CD14-positive monocyte (primary cell): ENCODE data around the gene SDK1. TPM values are rescaled to one million over a fixed set of nuclear protein-coding genes. Genes with fewer than 3 reads are reported as not detected.
A peak's percentile ranks its signal among the peaks of the same experiment; 100 is the strongest.

Experiments
- DNase-seq, 3 donors: peaks; one replicate each; pipeline ENCODE4 v3.0.0-alpha.2; 2011 to 2022
- H2AFZ ChIP-seq: 2 replicates; pipeline ENCODE4 v1.6.0; 2012; ENCODE audit warnings: mild to moderate bottlenecking, low read depth, low read length, inconsistent platforms; ENCODE audit not compliant: insufficient read depth, poor library complexity, severe bottlenecking
- H3K27ac ChIP-seq, 2 donors: 1 replicate in 1 of 2; 2 replicates in 1 of 2; pipeline ENCODE4 v1.5.1; 2012 to 2013; ENCODE audit warnings: low read length in 2 of 2, control low read depth in 1 of 2, inconsistent platforms in 1 of 2, low read depth in 1 of 2, mild to moderate bottlenecking in 1 of 2
- H3K27me3 ChIP-seq, 2 donors: one replicate each; pipeline versions ENCODE4 v1.6.0 to v1.6.1; 2011 to 2013; ENCODE audit warnings: low read length in 2 of 2; ENCODE audit not compliant: control insufficient read depth in 2 of 2, insufficient read depth in 2 of 2
- H3K36me3 ChIP-seq, 2 donors: replicated peaks in 1 of 2; 1 replicate in 1 of 2; 2 replicates in 1 of 2; pipeline versions ENCODE4 v1.5.1 to v1.6.1; 2012 to 2013; ENCODE audit warnings: low read length in 2 of 2, control low read depth in 1 of 2, inconsistent platforms in 1 of 2, mild to moderate bottlenecking in 1 of 2; ENCODE audit not compliant: insufficient read depth in 2 of 2, control insufficient read depth in 1 of 2
- H3K4me1 ChIP-seq, 2 donors: 1 replicate in 1 of 2; 2 replicates in 1 of 2; pipeline versions ENCODE4 v1.5.1 to v1.6.1; 2012 to 2013; ENCODE audit warnings: low read length in 2 of 2, control low read depth in 1 of 2, inconsistent platforms in 1 of 2, mild to moderate bottlenecking in 1 of 2, moderate library complexity in 1 of 2; ENCODE audit not compliant: insufficient read depth in 2 of 2, control insufficient read depth in 1 of 2
- H3K4me2 ChIP-seq: replicated peaks from 2 replicates; pipeline ENCODE3; 2012; ENCODE audit warnings: low read length, moderate library complexity, mild to moderate bottlenecking; ENCODE audit not compliant: poor library complexity, severe bottlenecking; ENCODE audit errors: extremely low read depth
- H3K4me3 ChIP-seq, 3 experiments: fragments of 200-600 bp in 1 of 3; sonication (generic) in 1 of 3; replicated peaks in 1 of 3; 1 replicate in 2 of 3; 2 replicates in 1 of 3; pipeline ENCODE4 v1.5.1; 2011 to 2013; ENCODE audit warnings: low read length in 3 of 3, mild to moderate bottlenecking in 3 of 3, control low read depth in 2 of 3, low read depth in 2 of 3, inconsistent platforms in 1 of 3, moderate library complexity in 1 of 3
- H3K79me2 ChIP-seq: 2 replicates; pipeline ENCODE4 v1.6.0; 2012; ENCODE audit warnings: mild to moderate bottlenecking, control low read depth, inconsistent platforms, low read length, moderate library complexity; ENCODE audit not compliant: insufficient read depth
- H3K9ac ChIP-seq: 2 replicates; pipeline ENCODE4 v1.6.0; 2017; ENCODE audit warnings: low read length, mild to moderate bottlenecking; ENCODE audit not compliant: insufficient read depth, poor library complexity, severe bottlenecking
- H3K9me3 ChIP-seq, 2 donors: replicated peaks in 1 of 2; 1 replicate in 1 of 2; 2 replicates in 1 of 2; pipeline versions ENCODE4 v1.5.1 to v1.6.1; 2012 to 2013; ENCODE audit warnings: low read length in 2 of 2, control low read depth in 1 of 2; ENCODE audit not compliant: control insufficient read depth in 1 of 2, insufficient read depth in 1 of 2
- H4K20me1 ChIP-seq: 2 replicates; pipeline ENCODE4 v1.6.0; 2012; ENCODE audit warnings: mild to moderate bottlenecking, low read length, control low read depth, moderate library complexity; ENCODE audit not compliant: insufficient read depth
- H3K27ac Mint-ChIP-seq, 7 donors: one replicate each; pipeline ENCODE4 v1.8.0; 2020; ENCODE audit warnings: mild to moderate bottlenecking in 7 of 7, mixed read lengths in 7 of 7, moderate library complexity in 6 of 7, inconsistent platforms in 2 of 7
- H3K27me3 Mint-ChIP-seq, 3 donors: one replicate each; pipeline ENCODE4 v1.8.0; 2021 to 2022; ENCODE audit warnings: low read depth in 3 of 3, mild to moderate bottlenecking in 3 of 3, mixed read lengths in 3 of 3, moderate library complexity in 3 of 3, inconsistent platforms in 1 of 3
- H3K36me3 Mint-ChIP-seq, 2 donors: one replicate each; pipeline ENCODE4 v1.8.0; 2020; ENCODE audit warnings: mixed read lengths in 2 of 2, inconsistent platforms in 1 of 2, mild to moderate bottlenecking in 1 of 2
- H3K4me1 Mint-ChIP-seq: one replicate; pipeline ENCODE4 v1.8.0; 2020; ENCODE audit warnings: mild to moderate bottlenecking, mixed read lengths
- H3K4me3 Mint-ChIP-seq, 2 donors: one replicate each; pipeline ENCODE4 v1.8.0; 2020; ENCODE audit warnings: mild to moderate bottlenecking in 2 of 2, mixed read lengths in 2 of 2, moderate library complexity in 1 of 2
- H3K9me3 Mint-ChIP-seq, 7 donors: one replicate each; pipeline ENCODE4 v1.8.0; 2020 to 2022; ENCODE audit warnings: mixed read lengths in 7 of 7, mild to moderate bottlenecking in 6 of 7, moderate library complexity in 6 of 7, inconsistent platforms in 2 of 7
- WGBS: methylation state at CpG from one replicate; pipeline ENCODE4 v1.1.5; 2013; ENCODE audit warnings: missing lambda C conversion rate; ENCODE audit not compliant: insufficient coverage; 5-methylcytosine and 5-hydroxymethylcytosine counted together
- intact Hi-C, 2 donors: fragments of 100-400 bp; cut with micrococcal nuclease; formaldehyde crosslinking; loops; one replicate each; pipeline versions ENCODE4 v1.15.0 to v1.15.1; 2023
- polyA plus RNA-seq, 3 donors: library from polyadenylated mRNA; depleted of rRNA in 1 of 3; unstranded in 2 of 3; stranded (reverse) in 1 of 3; fragments of 300-500 nt in 2 of 3; fragments of >200 nt in 1 of 3; fragmentation: Illumina TruSeq in 2 of 3; gene quantifications; 1 replicate in 2 of 3; 2 replicates in 1 of 3; pipeline ENCODE4 v1.2.3, GENCODE V29; 2012 to 2021
- TF ChIP-seq, protein P1 (sequence below): fragments of 200-600 bp; IDR thresholded peaks from one replicate; pipeline ENCODE4 v1.8.0; 2022; ENCODE audit warnings: antibody characterized with exemption, mild to moderate bottlenecking

SDK1 gene
- polyA plus RNA-seq, 3 donors = 0.01 TPM; not detected in 2

DNA sequence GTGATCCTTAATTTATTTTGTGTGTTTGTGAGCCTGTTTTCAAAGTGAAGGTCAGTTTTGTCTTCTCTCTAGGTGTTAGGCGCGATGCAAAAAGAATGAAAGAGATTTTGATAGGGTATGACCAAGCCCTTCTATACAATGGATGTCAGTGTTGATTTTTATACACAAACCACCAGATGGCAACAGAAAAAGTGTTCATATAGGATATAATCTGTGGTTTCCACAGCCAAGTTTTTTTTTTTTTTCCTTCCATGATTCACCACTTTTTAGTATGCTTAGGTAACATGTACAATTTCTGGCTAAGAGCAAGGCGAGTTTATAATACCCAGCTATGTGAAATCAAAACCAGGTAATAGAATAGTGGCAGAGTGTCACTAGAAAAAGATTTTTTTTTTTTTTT lies 8.1 kb downstream of the SDK1 start:
- no peak for DNase-seq
- TF ChIP-seq, protein P1, sequence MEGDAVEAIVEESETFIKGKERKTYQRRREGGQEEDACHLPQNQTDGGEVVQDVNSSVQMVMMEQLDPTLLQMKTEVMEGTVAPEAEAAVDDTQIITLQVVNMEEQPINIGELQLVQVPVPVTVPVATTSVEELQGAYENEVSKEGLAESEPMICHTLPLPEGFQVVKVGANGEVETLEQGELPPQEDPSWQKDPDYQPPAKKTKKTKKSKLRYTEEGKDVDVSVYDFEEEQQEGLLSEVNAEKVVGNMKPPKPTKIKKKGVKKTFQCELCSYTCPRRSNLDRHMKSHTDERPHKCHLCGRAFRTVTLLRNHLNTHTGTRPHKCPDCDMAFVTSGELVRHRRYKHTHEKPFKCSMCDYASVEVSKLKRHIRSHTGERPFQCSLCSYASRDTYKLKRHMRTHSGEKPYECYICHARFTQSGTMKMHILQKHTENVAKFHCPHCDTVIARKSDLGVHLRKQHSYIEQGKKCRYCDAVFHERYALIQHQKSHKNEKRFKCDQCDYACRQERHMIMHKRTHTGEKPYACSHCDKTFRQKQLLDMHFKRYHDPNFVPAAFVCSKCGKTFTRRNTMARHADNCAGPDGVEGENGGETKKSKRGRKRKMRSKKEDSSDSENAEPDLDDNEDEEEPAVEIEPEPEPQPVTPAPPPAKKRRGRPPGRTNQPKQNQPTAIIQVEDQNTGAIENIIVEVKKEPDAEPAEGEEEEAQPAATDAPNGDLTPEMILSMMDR = no peak
- WGBS = no CpG with 5 or more reads among the region's 3 CpGs
- peak overlapping the region in 1 of 2 donors; percentile 0 for H3K4me3 Mint-ChIP-seq
- Histone ChIP-seq H3K36me3 (no peaks in the 10 kb centered on the region), H3K4me2 (no peak overlapping the region), H3K79me2 (no peaks in the 10 kb centered on the region), H3K9me3 (no peaks in the 10 kb centered on the region), H2AFZ (no peak overlapping the region), H3K27ac (no peak overlapping the region), H3K27me3 (peaks cover 33 to 36% of the 10 kb centered on the region in 2 donors), H4K20me1 (no peaks in the 10 kb centered on the region), H3K9ac (no peak overlapping the region), H3K4me1 (no peaks in the 10 kb centered on the region), H3K4me3 (no peak overlapping the region)
- intact Hi-C loops = no loop called here
- H3K27me3 Mint-ChIP-seq = peaks cover 23 to 28% (median 25%) of the 10 kb centered on the region in 3 donors
- H3K9me3 Mint-ChIP-seq = peaks cover 0 to 2% (median 0%) of the 10 kb centered on the region in 7 donors
- no peaks in the 10 kb centered on the region for H3K36me3 Mint-ChIP-seq
- no peaks in the 10 kb centered on the region for H3K4me1 Mint-ChIP-seq
- H3K27ac Mint-ChIP-seq = no peak overlapping the region

GRCh38 chr7:3309956-3310355 lies 8.9 kb downstream of the SDK1 start:
- no peak for DNase-seq
- TF ChIP-seq, protein P1 = no peak
- Mint-ChIP-seq H3K4me1 (no peaks in the 10 kb centered on the region), H3K4me3 (no peak overlapping the region), H3K36me3 (no peaks in the 10 kb centered on the region), H3K27ac (no peak overlapping the region), H3K9me3 (peaks cover 0 to 2% (median 0%) of the 10 kb centered on the region in 7 donors), H3K27me3 (peaks cover 18 to 20% (median 19%) of the 10 kb centered on the region in 3 donors)
- Histone ChIP-seq H3K27me3 (peaks cover 25 to 28% of the 10 kb centered on the region in 2 donors), H3K4me3 (no peak overlapping the region), H3K4me2 (no peak overlapping the region), H3K4me1 (no peaks in the 10 kb centered on the region), H2AFZ (no peak overlapping the region), H3K79me2 (no peaks in the 10 kb centered on the region), H3K9me3 (no peaks in the 10 kb centered on the region), H3K27ac (no peak overlapping the region), H3K9ac (no peak overlapping the region), H4K20me1 (no peaks in the 10 kb centered on the region), H3K36me3 (no peaks in the 10 kb centered on the region)
- intact Hi-C loops = no loop called here
- WGBS = 100% methylated on average over 1 of the region's 1 CpG
